Sigmoid colon (tissue), 7 donors: ENCODE measurements around the gene CHRNA4. TPM values are rescaled to one million over a fixed set of nuclear protein-coding genes. Genes with fewer than 3 reads are reported as not detected.
A peak's percentile ranks its signal among the peaks of the same experiment; 100 is the strongest.

Experiments
- DNase-seq: peaks from one replicate; pipeline ENCODE4 v3.0.0-alpha.2; 2019
- H3K27ac ChIP-seq, 4 donors: fragments of 200-600 bp; sonication (generic); one replicate each; pipeline ENCODE4 v1.5.1; 2016 to 2019; ENCODE audit warnings: mild to moderate bottlenecking in 1 of 4
- H3K27me3 ChIP-seq, 3 donors: fragments of 200-600 bp; sonication (generic); one replicate each; pipeline ENCODE4 v1.5.1; 2019; ENCODE audit warnings: mild to moderate bottlenecking in 1 of 3
- H3K36me3 ChIP-seq, 4 donors: fragments of 200-600 bp; sonication (generic); one replicate each; pipeline ENCODE4 v1.5.1; 2016 to 2019
- H3K4me1 ChIP-seq, 4 donors: fragments of 200-600 bp; sonication (generic); one replicate each; pipeline ENCODE4 v1.5.1; 2017 to 2019
- H3K4me3 ChIP-seq, 4 donors: fragments of 200-600 bp; sonication (generic); one replicate each; pipeline ENCODE4 v1.5.1; 2017 to 2019; ENCODE audit warnings: mild to moderate bottlenecking in 2 of 4, moderate library complexity in 1 of 4
- H3K9me3 ChIP-seq, 4 donors: fragments of 200-600 bp in 3 of 4; sonication (generic) in 3 of 4; one replicate each; pipeline versions ENCODE4 v1.5.1 to v1.6.1; 2013 to 2019
- CTCF ChIP-seq, 4 experiments: fragments of 450-650 bp in 3 of 4; fragments of 200-600 bp in 1 of 4; IDR thresholded peaks; one replicate each; pipeline ENCODE4 v1.5.1; 2016 to 2019; ENCODE audit warnings: antibody characterized with exemption in 4 of 4, mild to moderate bottlenecking in 3 of 4, moderate library complexity in 2 of 4
- EP300 ChIP-seq, 4 donors: sonication (generic); formaldehyde crosslinking; IDR thresholded peaks; one replicate each; pipeline ENCODE4 v1.6.1; 2017; ENCODE audit warnings: antibody characterized with exemption in 4 of 4
- POLR2A ChIP-seq, 2 donors: fragments of 450-650 bp; IDR thresholded peaks; one replicate each; pipeline ENCODE4 v1.6.1; 2016; ENCODE audit warnings: antibody characterized with exemption in 2 of 2, mild to moderate bottlenecking in 2 of 2, moderate library complexity in 2 of 2
- POLR2AphosphoS5 ChIP-seq, 4 donors: sonication (generic); formaldehyde crosslinking; IDR thresholded peaks; one replicate each; pipeline ENCODE4 v1.6.1; 2017; ENCODE audit warnings: antibody characterized with exemption in 4 of 4
- WGBS, 2 donors: extraction: QIAGEN DNeasy Blood & Tissue Kit; methylation state at CpG; one replicate each; pipeline ENCODE4 v1.1.7; 2013; 5-methylcytosine and 5-hydroxymethylcytosine counted together
- intact Hi-C: fragments of 100-400 bp; cut with DNase I; formaldehyde crosslinking; loops from one replicate; pipeline ENCODE4 v1.15.1; 2023
- polyA plus RNA-seq, 3 donors: library from polyadenylated mRNA; stranded (reverse); fragments of 200-250 nt; gene quantifications; one replicate each; pipeline ENCODE4 v1.2.3, GENCODE V29; 2013
- total RNA-seq, 4 donors: library from RNA; depleted of rRNA; stranded (reverse); fragments of >200 nt; gene quantifications; one replicate each; pipeline ENCODE4 v1.1.0, GENCODE V29; 2016
- donor health status: healthy with polysubstance abuse.
- donor health status: Bipolar disorder and iron deficiency.
- donor health status: healthy.

CHRNA4 gene
- total and polyA plus RNA-seq, 7 donors, result 0.07 to 1.1 TPM; not detected in 5

- intact Hi-C loops, result no loop called here
- Histone ChIP-seq H3K27me3 (peaks cover 0 to 65% (median 13%) of the 10 kb centered on the region in 3 donors), H3K36me3 (no peaks in the 10 kb centered on the region), H3K9me3 (peaks cover 0 to 4% (median 0%) of the 10 kb centered on the region in 4 donors), H3K4me1 (no peaks in the 10 kb centered on the region), H3K27ac (no peak overlapping the region), H3K4me3 (no peak overlapping the region)
- TF ChIP-seq CTCF (IDR thresholded peaks at IDR 0.05) (no peak), EP300 (IDR thresholded peaks at IDR 0.05) (no peak), POLR2AphosphoS5 (IDR thresholded peaks at IDR 0.05) (no peak), POLR2A (IDR thresholded peaks at IDR 0.05) (no peak)
- WGBS, 2 donors, result 81 to 84% methylated on average over 8 of the region's 8 CpGs
- DNase-seq, result no peak
These were observed 33.9 kb downstream of the CHRNA4 start for GRCh38 chr20:63327231-63327745.

- Histone ChIP-seq H3K4me1 (no peaks in the 10 kb centered on the region), H3K27ac (no peak overlapping the region), H3K27me3 (peaks cover 0 to 64% (median 13%) of the 10 kb centered on the region in 3 donors), H3K9me3 (no peaks in the 10 kb centered on the region), H3K4me3 (no peak overlapping the region), H3K36me3 (no peaks in the 10 kb centered on the region)
- TF ChIP-seq POLR2A (IDR thresholded peaks at IDR 0.05) (no peak), CTCF (IDR thresholded peaks at IDR 0.05) (no peak), EP300 (IDR thresholded peaks at IDR 0.05) (no peak), POLR2AphosphoS5 (IDR thresholded peaks at IDR 0.05) (no peak)
- WGBS, 2 donors, result 84 to 87% methylated on average over 15 of the region's 15 CpGs
- intact Hi-C loops, result no loop called here
- no peak for DNase-seq
These were observed 34.6 kb downstream of the CHRNA4 start for GRCh38 chr20:63326314-63327230.

- peak; percentile 41 for DNase-seq
- Histone ChIP-seq H3K27me3 (peaks cover 0 to 61% (median 11%) of the 10 kb centered on the region in 3 donors), H3K4me1 (peaks cover 0 to 1% (median 0%) of the 10 kb centered on the region in 4 donors), H3K9me3 (no peaks in the 10 kb centered on the region), H3K4me3 (no peak overlapping the region), H3K36me3 (no peaks in the 10 kb centered on the region), H3K27ac (no peak overlapping the region)
- TF ChIP-seq POLR2AphosphoS5 (IDR thresholded peaks at IDR 0.05), result no peak
- TF ChIP-seq CTCF (IDR thresholded peaks at IDR 0.05), result no peak
- no peak for TF ChIP-seq EP300 (IDR thresholded peaks at IDR 0.05)
- TF ChIP-seq POLR2A (IDR thresholded peaks at IDR 0.05), result no peak
- intact Hi-C loops, result no loop called here
- WGBS, 2 donors, result 76 to 83% methylated on average over 8 of the region's 8 CpGs
These were observed 35.4 kb downstream of the CHRNA4 start for GRCh38 chr20:63325554-63326313.

- TF ChIP-seq POLR2A (IDR thresholded peaks at IDR 0.05) (no peak), CTCF (IDR thresholded peaks at IDR 0.05) (no peak), EP300 (IDR thresholded peaks at IDR 0.05) (no peak), POLR2AphosphoS5 (IDR thresholded peaks at IDR 0.05) (no peak)
- H3K27ac ChIP-seq, result no peak overlapping the region
- no peak overlapping the region for H3K4me3 ChIP-seq
- 77 to 89% methylated on average over 10 of the region's 10 CpGs for WGBS, 2 donors
- H3K9me3 ChIP-seq, result no peaks in the 10 kb centered on the region
- intact Hi-C loops, result no loop called here
- H3K4me1 ChIP-seq, result peaks cover 0 to 7% (median 0%) of the 10 kb centered on the region in 4 donors
- peaks cover 0 to 60% (median 10%) of the 10 kb centered on the region in 3 donors for H3K27me3 ChIP-seq
- DNase-seq, result peak; percentile 48
- no peaks in the 10 kb centered on the region for H3K36me3 ChIP-seq
These were observed 36.1 kb downstream of the CHRNA4 start for GRCh38 chr20:63325021-63325471.
